SU-DHL-6 (cell line): Measurements from ENCODE around the gene PAX4.

Experiments used
- CTCF ChIP-seq: fragments of 200-600 bp; sonication (generic); IDR thresholded peaks from one replicate; pipeline ENCODE4 v1.5.1; 2017; ENCODE audit warnings: antibody characterized with exemption, mild to moderate bottlenecking, low read length, moderate library complexity; ENCODE audit not compliant: insufficient read depth, poor library complexity, severe bottlenecking
- EZH2phosphoT487 ChIP-seq: fragments of 200-600 bp; sonication (generic), shearing (Covaris generic); conservative IDR thresholded peaks from 2 replicates; pipeline ENCODE4 v1.6.1; 2018; ENCODE audit warnings: mild to moderate bottlenecking, antibody characterized with exemption, low read length, moderate library complexity, mixed read lengths

GRCh38 chr7:127595737-127596136, 22.2 kb downstream of the PAX4 start:
- TF ChIP-seq CTCF (no peak), EZH2phosphoT487 (no peak)
